Forelimb muscle (tissue), 1 donor: ENCODE measurements around the gene PRMT2. TPM values are rescaled to one million over a fixed set of nuclear protein-coding genes. Genes with fewer than 3 reads are reported as not detected.
"Not testable (repeated sequence)": the region's sequence is repeated elsewhere in the genome, so short reads cannot be mapped to it uniquely, and the experiment has no call there.

Source experiments
- DNase-seq: peaks from one replicate; pipeline ENCODE4 v3.0.0-alpha.2; 2013; ENCODE audit warnings: low read depth
- polyA plus RNA-seq: library from polyadenylated mRNA; unstranded; fragments of 120-200 nt; gene quantifications from one replicate; pipeline ENCODE4 v1.2.1, GENCODE V29; 2013; ENCODE audit not compliant: insufficient read length

Gene PRMT2
- polyA plus RNA-seq, 1 donor, result 116 TPM

DNA sequence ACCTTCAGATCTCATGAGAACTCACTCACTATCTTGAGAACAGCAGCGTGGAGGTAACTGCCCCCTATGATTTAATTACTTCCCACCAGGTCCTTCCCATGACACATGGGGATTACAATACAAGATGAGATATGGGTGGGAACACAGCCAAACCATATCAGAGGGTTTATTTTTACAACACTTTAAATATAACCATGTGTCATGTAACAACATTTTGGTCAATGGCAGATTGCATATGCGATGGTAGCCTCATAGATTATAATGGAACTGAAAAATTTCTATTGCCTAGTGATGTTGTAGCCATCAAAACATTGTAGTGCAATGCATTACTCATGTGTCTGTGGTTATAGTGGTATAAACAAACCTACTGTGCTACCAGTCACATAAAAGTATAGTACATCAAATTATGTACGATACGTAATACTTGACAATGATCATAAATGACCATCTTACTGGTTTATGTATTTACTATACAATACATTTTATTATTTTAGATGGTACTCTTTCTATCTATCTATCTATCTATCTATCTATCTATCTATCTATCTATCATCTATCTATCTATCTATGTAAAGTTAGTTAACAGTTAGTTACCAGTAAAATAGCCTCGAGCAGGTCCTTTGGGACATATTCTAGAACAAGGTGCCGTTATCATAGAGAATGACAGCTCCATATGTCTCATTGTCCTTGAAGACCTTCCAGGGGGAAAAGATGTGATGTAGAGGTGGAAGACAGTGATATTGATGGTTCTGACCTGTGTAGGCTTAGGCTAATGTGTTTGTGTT lies 18.0 kb upstream of the PRMT2 start:
- DNase-seq, result no peak

DNA sequence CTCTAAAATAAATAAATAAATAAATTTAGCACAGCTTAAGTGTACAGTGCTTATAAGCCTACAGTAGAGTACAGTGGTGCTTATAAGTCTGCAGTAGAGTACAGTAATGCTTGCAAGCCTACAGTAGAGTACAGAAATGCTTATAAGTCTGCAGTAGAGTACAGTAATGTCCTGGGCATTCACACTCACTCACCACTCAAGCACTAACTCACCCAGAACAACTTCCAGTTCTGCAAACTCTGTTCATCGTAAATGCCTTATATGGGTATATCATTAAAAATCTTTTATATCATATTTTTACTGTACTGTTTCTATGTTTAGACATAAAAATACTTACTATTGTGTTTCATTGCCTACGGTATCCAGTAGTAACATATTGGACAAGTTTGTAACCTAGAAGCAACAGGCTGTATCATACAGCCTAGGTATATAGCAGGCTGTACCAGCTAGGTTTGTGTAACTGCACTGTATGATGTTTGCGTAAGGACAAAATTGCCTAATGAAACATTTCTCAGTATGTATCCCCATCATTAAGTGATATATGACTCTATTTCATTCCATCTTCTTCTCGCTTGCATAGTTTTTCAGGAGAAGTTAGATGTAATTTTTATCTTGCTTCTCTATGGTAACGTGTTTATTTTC lies 16.6 kb upstream of the PRMT2 start:
- no peak for DNase-seq

DNA sequence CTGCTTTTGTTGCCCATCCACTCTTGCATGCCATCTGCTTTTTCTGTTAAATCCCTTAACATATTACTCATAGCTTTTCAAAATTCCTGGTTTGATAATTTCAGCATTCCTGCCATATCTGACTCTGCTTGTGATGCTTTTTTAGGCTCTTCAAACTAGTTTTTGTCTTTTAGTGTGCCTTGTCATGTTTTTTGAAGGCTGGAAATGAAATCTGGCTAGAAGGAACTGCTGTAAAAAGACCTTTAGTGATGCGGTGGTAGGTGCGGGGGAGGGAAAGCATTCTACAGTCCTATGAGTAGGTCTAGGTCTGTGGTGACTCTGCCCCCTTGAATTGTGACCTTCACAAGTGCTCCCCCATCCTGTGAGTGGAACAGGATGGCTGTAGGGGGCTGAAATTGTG lies 15.6 kb upstream of the PRMT2 start:
- no peak for DNase-seq

DNA sequence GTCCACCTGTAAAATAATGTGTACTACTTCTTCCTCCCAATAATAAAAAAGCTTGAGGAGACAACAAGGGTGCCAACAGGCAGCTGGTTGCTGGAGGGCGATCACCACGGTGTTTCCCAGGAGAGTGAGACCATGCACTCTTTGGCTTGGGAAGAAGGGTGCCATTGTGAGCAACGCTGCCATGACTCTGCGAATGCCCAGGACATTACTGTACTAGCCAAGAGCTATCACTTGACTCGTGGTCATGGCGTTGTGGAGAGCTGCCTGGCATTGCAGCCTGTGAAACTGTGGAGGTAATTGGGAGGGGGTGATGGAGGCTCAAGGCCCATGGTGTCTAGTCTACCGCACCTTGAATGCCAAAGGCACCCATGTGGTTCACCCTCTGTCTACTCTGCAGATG lies 14.6 kb upstream of the PRMT2 start:
- no peak for DNase-seq

DNA sequence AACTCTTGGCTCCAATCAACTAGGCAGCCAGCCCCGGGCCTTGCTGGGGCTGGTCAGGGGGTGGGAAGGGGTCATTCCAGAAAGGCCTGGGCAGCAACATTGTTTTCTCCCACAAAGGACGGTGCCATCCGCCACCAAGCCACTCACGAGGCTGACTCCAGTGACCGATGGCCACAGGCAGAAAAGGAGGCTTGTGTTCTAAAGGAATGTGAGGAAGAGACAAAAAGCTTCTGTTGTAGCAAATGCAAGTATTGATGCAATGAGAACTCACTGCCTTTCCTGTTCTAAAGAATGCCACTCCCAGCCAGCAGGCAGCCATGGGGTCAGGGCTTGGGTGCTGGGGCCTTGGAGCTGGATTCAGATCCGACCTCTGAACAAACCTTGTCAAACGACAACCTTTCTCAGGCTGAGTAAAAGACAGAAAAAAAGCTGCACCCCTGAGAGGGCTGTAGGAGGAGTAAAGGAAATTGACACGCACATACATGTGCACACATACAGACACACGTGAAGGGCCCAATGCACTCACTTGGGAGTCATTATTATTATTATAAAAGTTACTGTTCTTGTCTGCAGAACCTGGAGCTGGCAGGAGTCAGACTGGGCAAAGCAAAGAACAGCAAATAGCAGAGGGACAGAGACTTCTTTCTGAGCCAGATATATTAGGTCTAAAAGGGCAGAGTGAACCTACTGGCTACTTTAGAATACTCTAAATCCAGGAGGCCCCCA lies 13.9 kb upstream of the PRMT2 start:
- no peak for DNase-seq

DNA sequence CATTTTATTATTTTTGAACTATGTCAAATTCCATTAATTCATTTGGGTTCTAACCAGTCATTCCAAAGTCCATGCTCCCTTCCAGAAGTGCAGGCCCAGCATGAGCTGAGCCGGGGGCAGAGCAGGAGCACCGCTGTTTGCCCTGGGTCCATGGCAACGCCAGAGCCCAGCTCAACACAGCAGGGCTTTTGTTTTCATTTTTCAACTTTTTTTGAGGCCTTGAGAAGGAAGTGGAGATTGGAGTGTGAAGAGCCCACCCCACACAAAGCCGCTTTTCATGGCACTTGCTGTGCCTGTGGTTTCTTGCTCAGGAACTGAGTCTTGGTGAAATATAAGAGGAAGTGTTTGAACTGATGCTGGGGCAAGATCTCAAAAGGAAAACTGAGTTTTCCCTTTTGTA lies 13.2 kb upstream of the PRMT2 start:
- DNase-seq, result no peak

DNA sequence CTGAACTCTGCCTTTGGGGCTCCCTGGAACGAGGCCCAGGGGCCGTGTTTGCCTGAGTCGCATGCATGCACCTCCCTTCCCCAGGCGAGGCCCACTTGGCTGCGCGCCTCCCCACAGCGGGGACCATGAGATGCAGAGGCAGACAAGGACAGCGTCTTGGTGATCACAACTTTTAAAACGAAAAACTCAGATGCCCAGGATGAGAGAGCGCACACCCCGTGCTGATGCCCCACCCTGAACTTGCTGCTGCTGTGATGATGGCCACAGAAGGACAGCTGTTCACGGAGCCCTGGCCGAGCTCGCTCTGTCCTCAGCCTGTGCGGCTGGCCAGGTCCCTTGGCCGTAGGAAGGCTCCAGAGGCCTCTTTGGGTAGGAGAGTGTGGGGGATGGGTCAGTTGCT lies 11.4 kb upstream of the PRMT2 start:
- no peak for DNase-seq

DNA sequence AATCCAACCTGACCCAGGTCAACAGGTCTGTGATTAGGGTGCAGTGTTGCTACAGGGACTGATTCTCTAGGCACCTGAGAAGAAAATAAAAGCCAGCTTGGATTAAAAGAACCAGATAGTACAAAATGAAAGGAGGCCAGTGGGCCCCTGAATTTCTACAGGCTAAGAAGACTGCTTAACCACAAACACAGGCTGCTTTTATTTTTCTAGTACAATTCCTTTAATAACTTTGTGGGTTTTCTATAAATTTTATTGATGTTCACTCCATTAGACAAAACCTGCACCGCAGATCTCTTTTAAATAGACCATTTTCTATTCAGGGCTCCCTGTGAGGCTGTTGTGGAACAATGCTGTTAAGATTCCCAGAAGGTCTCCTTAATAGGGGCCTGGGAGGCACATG lies 9.7 kb upstream of the PRMT2 start:
- no peak for DNase-seq

DNA sequence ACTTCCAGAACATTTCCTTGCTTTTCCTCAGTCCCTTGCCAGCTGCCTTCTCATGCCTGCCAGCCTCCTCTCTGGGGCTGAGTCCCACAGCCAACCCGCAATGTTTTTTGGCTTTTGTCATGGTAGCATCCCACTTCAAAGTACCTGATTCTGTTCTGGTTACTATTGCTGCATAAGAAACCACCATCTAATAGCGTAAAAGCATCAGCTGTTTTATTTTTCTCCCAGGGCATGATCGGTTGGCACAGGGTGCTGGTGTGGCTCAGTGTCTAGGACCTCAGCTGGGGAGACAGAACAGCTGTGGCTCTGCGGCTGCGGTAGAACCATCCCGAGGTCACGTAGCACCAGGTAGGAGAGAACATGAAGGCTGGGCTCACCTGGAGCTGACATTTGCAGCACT lies 8.9 kb upstream of the PRMT2 start:
- DNase-seq, result no peak

DNA sequence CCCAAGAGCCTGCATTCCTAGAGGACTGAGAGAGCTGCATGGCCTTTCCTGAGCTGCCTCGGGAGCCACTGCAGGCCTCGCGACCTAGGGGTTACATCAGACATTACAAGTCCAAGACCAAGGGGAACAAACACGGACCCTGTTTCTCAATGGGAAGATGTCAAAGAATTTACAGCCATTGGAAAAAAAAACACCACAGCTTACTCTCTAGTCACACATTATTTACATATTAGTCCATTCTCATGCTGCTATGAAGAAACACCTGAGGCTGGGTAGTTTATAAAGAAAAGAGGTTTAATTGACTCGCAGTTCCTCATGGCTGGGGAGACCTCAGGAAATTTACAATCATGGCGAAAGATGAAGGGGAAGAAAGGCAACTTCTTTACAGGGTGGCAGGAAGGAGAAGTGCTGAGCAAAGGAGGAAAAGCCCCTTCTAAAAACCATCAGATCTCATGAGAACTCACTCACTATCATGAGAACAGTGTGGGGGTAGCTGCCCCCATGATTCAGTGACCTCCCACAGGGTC lies 8.4 kb upstream of the PRMT2 start:
- DNase-seq, result no peak

DNA sequence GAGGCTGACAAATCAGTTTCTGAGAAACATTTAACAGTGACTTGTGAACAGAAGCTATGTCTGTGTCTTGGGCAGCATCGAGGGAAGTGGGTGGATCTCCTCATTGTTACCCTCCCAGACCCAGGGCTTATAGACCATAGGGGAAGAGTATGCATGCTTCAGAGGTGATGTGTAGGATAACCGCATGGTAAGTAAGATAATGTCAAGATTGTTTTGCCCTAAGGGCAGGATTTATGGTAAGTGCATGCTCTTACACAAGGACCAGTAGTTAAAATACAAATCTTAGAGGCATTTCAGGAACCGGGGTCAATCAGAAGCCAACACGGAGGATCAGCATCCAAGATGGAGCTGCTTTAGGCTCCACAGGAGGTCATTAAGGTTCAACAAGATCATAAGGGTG lies 7.7 kb upstream of the PRMT2 start:
- no peak for DNase-seq

DNA sequence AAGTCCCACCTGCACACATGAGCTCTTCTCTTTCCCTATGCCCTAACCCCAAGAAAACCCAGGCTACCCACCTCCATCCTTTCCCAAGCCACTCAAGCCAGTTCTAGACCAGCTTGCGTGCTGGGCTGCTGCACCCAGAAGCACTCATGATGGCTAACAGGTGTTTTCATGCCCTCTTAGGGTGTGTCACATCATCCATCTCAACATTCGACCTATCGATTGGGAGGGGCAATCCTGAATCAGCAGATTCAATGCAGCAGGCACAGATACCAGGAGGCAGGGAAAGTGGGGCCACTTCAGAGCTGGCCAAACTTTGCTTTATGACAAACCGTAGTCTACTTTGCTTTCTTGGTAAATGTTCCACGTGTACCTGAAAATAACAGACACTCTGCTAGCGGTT lies 6.6 kb upstream of the PRMT2 start:
- no peak for DNase-seq

DNA sequence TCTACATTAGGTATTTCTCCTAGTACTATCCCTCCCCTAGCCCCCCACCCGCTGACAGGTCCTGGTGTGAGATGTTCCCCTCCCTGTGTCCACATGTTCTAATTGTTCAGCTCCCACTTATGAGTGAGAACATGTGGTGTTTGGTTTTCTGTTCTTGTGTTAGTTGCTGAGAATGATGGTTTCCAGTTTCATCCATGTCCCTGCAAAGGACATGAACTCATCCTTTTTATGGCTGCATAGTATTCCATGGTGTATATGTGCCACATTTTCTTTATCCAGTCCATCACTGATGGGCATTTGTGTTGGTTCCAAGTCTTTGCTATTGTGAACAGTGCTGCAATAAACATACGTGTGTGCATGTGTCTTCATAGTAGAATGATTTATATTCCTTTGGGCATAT lies 4.6 kb upstream of the PRMT2 start:
- DNase-seq, result not testable (repeated sequence)

DNA sequence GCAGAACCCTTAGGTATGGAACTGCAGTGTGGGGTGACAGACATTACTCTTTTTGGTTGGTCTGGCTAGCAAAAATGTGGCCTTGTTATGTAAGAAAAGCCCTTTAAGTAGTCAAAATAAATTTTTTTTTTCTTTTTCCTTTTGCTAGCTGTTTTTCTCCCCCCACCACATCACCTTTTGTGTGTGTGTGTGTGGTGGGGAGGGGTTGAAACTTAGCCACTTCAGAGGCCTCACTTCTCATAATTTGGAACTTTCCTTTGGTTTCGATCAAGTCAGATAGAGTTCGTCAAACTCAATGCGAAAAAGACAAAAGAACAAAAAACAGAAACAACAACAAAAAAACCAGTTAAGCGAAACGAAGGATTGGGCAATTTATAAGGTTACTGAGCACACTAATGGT lies 1.9 kb upstream of the PRMT2 start:
- DNase-seq, result no peak

DNA sequence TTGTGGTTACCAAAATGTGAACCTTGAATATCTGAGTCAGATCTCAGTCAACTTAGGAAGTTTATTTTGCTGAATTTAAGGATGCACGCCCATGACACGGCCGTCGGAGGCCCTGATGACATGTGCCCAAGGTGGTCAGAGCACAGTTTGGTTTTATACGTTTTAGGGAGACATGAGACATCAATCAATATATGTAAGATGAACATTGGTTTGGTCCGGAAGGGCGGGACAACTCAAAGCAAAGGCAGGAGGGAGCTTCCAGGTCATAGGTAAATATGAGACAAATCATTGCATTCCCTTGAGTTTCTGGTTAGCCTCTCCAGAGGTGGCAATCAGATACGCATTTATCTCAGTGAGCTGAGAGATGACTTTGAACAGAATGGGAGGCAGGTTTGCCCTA lies 1.0 kb upstream of the PRMT2 start:
- no peak for DNase-seq

DNA sequence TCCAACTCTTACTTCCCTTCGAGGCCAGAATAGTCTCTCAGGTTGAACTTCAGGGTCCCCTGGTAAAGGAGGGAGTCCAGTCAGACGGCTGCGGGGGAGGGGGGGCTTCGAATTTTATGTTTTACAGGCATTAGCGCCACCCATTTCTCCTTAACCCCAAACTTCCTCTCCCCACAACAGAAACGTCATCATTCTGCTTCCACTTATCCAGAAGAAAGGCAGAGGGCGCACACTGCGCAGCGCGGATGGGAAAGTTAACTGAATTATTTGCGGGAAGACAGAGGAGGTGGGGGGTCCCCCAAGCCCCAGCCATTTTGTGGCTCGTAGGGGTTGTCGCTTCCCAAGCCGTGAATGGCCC lies 529 bp upstream of the PRMT2 start:
- peak; percentile 90 for DNase-seq

DNA sequence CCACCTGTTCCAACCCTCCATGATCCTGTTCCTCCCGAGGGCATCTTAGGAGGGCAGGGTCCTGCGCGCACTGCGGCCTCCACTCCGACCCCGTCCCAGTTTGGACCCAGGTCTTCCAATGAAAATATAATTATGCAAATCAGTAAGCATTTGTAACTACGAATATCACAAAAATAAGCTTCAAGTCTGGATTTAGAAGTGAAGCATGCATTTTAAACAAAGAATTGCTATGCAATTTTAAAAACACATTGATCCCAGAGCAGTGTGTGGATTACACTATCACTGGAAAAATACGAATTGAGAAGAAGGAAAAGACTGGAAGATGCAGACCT lies 673 bp downstream of the PRMT2 start:
- no peak for DNase-seq

DNA sequence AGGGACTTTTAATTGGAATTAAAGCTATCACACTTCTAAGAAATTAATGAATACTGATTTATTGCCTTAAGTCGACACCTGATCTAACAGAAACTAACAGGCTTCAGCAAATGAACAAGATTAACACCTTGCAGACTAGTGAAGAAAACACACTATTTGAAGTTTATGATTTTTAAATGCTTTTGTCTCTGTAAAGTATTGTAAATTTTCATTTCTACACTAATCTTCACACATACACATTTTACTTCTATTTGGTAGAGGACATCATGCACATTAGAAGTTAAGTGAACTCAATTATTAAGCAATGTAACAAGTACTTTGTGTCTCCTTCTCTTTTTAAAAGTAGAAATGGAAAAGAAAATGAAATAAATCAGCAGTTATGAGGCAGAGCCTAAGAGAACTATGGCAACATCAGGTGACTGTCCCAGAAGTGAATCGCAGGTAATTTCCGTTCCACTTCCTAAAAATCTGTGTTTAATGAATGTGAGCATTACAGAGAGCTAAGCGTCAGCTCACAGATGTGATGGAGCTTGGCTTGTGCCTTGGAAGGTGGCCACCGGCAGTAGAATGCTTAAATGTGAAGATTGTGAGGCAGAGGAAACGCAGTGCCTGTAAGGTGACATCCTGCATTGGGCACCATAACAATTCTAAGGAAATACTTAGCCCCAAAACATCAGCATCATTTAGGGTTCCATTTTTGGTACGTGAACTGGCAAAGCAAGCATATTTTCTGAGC lies 1.2 kb downstream of the PRMT2 start:
- DNase-seq, result no peak

DNA sequence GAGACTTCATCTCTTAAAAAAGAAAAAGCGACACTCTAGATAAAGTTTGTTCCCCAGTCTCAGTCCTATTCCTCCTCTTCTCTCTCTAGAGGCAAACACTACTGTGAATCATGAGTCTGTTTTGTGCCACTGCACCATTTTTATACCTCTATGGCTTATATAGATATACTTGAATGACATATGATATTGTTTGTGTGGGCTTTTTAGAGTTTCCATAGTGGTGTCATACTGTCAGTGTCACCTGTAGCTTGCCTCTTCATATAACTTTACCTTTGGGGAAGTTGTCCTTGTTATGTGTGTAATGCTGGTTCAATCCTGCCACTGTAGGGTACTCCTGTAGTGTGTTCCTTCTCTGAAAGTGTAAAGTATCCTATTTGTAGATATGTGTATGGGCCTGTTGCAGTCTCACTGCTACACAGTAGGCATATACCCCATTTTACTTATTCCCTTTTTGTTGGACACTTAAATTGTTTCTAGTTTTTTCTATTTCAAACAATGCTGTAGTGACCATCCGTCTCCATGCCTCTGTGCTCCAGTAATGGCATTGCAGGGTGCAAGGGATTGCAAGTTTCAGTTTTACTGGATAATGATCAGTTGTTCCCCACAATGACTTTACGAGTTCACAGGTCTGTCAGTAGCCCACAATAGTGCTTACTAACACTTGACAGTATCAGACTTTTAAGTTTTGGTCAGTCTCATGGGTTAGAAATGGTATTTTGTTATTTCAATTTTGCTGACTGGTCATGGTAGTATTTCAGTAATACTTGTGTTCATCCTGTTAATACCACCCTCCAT lies 2.7 kb downstream of the PRMT2 start:
- DNase-seq, result no peak

DNA sequence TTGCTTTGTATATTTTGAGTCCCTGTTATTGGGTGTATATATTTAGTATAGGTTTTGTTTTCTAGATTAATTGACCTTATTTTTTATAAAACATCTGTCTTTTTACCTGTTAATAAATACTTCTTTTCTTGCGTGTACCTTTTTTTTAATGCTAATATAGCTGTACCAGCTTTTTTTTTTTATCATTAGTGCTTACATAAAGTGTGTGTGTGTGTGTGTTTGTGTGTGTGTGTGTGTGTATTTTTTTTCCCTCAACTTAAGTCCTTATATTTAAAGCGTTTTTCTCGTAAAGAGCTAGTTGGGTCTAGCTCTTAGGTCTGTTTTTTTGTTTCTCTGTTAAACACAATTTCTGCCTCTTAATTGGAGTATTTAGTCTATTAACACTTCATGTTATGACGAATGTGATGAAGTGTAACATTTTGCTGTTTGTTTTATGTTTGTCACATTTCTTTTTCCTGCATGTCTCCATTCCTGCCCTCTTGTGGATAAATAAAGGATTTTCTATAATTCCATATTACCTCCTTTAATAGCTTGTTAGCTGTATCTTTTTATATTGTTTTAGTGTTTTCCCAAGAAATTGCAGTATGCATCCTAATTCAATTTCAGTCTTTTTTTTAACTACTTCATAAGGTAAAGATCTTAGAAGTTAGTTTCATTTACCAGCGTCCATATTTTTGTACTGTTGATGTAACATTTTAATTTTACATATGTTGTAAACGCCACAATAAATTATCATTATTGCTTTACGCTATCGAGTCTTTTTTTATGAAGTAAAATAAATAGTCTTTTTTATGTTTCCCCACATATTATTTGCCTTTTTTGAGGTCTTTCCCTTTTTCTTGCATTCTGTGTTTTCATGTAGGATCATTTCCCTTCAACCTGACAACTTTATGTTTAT lies 4.3 kb downstream of the PRMT2 start:
- no peak for DNase-seq
